ENCODE measurements around the gene LRP5.

The LRP5 gene

DNA sequence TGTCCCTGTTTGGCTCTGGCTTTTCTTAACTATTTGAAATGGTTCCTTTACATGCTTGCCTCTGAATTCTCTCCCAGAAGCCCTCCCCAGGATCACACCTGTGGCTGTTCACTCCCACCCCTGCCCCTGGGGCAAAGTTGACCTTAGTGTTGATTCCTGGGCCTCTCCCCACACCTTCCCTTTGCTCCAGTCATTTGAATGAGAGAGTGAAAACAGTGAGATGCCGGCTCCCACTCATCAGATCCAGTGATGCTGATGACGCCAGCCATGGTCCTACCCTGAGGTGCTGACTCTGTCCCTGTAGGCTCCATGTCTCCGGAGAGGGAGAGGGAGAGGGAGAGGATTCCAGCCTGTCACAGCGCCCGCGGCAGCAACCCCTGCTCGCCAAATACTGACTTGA is 40.7 kb downstream of the LRP5 start:
- no peak overlapping the region for H3K4me3 Mint-ChIP-seq

DNA sequence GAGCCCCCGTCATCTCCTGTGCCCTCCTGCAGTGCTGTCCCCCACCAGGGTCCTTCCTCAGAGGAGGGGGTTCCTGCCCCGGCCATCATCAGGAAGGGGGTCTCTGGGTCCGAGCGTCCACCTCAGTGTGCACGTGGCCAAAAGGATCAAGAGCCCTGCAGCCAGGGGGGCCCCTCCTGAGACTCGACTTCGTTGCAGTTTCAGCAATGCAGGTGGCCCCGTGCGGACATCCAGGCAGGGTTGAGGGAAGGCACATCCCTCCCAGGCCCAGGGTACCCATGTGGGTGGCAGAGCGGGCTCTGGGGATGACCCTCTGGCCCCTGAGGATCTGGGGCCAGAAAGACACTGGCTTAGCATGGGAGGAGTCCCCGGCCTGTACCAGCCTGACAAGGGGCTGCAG is 41.3 kb downstream of the LRP5 start:
- Mint-ChIP-seq H3K4me1 (peaks cover 15% of the 10 kb centered on the region), H3K4me3 (no peak overlapping the region), H3K27me3 (no peaks in the 10 kb centered on the region), H3K27ac (no peak overlapping the region), H3K9me3 (no peaks in the 10 kb centered on the region), H3K36me3 (peaks cover 3% of the 10 kb centered on the region)
- no peak for ATAC-seq

More for the DNA sequence above, 40.7 kb downstream of the LRP5 start:
- no peak for ATAC-seq
- Mint-ChIP-seq H3K9me3 (no peaks in the 10 kb centered on the region), H3K27me3 (no peaks in the 10 kb centered on the region), H3K36me3 (no peaks in the 10 kb centered on the region), H3K4me1 (peaks cover 16% of the 10 kb centered on the region), H3K27ac (no peak overlapping the region)

DNA sequence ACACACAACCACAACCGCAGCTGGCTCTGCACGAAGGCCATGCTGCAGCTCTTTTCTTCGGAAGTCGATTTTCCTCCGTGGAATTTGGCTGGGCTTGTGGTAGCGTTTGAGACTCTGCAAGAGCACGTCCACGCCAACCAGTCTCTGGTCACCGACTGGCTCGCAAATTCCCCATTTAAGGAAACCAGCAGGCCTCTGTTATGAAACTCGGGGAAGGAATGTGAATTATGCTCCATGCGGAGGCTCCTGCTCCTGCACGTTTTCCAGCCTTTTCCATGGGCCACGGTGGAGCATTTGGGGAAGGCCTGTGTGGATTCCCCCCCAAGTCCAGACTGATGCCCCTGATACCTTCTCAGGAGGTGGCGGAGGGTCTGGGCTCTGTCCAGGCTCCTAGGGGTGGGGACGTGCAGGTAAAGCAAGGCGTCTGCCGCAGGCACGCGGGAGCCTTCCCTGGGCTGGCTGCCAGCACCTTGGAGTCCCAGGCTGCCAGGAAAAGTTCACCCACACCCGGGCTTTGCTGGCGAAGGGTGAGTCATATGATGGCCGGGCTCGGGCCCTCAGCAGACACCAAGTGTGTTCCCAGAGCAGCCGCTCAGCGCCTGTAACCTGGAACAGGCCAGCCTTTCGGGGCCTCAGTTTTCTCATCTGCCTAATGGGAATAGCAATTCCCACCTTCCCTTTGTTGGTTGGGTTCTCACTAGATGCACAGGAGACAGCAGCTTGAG is 41.9 kb downstream of the LRP5 start:
- Mint-ChIP-seq H3K9me3 (no peaks in the 10 kb centered on the region), H3K27me3 (no peaks in the 10 kb centered on the region), H3K4me3 (no peak overlapping the region), H3K4me1 (peaks cover 15% of the 10 kb centered on the region), H3K27ac (no peak overlapping the region), H3K36me3 (peaks cover 9% of the 10 kb centered on the region)
- no peak for ATAC-seq

GRCh38 chr11:68355471-68355870 is 43.1 kb downstream of the LRP5 start:
- Mint-ChIP-seq H3K9me3 (no peaks in the 10 kb centered on the region), H3K27me3 (no peaks in the 10 kb centered on the region)
- no peak for ATAC-seq

DNA sequence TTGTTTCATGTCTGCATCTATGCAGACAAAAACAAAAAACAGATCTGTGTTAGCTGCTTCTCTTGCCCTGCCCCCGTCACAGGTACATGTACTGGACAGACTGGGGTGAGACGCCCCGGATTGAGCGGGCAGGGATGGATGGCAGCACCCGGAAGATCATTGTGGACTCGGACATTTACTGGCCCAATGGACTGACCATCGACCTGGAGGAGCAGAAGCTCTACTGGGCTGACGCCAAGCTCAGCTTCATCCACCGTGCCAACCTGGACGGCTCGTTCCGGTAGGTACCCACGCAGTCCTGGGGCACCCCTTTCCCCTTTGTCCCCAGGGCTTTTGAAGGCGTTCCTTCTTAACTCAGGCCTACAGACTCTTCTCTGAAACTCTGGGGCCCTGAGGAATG is 45.2 kb downstream of the LRP5 start:
- no peak overlapping the region for H3K27ac Mint-ChIP-seq
- H3K27me3 Mint-ChIP-seq, result no peaks in the 10 kb centered on the region
- no peak for ATAC-seq
- no peak overlapping the region for H3K4me3 Mint-ChIP-seq
- no peaks in the 10 kb centered on the region for H3K4me1 Mint-ChIP-seq
- H3K9me3 Mint-ChIP-seq, result no peaks in the 10 kb centered on the region
- peaks cover 17% of the 10 kb centered on the region for H3K36me3 Mint-ChIP-seq

More at GRCh38 chr11:68355471-68355870, 43.1 kb downstream of the LRP5 start:
- H3K4me3 Mint-ChIP-seq, result no peak overlapping the region
- peaks cover 13% of the 10 kb centered on the region for H3K4me1 Mint-ChIP-seq
- peaks cover 12% of the 10 kb centered on the region for H3K36me3 Mint-ChIP-seq
- no peak overlapping the region for H3K27ac Mint-ChIP-seq

DNA sequence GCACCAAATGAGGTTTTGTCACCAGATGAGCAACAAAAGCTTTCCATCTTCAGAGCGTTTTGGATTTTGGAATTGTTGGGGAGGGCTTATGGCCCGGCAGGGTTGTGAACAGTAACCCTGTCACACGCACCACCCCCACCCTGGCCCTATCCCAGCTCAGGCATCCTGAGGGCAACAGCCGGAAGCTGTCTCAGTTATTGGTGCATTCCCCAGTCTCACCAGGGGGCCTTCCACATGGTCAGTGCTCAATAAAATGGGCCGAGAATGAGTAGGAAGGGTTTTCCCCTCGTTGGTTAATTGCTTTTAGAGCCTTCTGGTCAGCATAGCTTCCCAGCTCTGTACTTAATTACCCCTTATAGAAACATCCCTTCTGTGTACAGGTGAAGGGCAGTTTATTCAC is 46.0 kb downstream of the LRP5 start:
- no peak overlapping the region for H3K4me3 Mint-ChIP-seq
- H3K36me3 Mint-ChIP-seq, result peaks cover 17% of the 10 kb centered on the region
- no peak overlapping the region for H3K27ac Mint-ChIP-seq
- H3K9me3 Mint-ChIP-seq, result no peaks in the 10 kb centered on the region
- ATAC-seq, result no peak
- no peaks in the 10 kb centered on the region for H3K27me3 Mint-ChIP-seq
- peaks cover 5% of the 10 kb centered on the region for H3K4me1 Mint-ChIP-seq

GRCh38 chr11:68361702-68362101 is 49.3 kb downstream of the LRP5 start:
- H3K9me3 Mint-ChIP-seq, result no peaks in the 10 kb centered on the region
- ATAC-seq, result no peak
- H3K36me3 Mint-ChIP-seq, result peaks cover 20% of the 10 kb centered on the region
- no peaks in the 10 kb centered on the region for H3K27me3 Mint-ChIP-seq
- H3K4me1 Mint-ChIP-seq, result peaks cover 25% of the 10 kb centered on the region
- H3K4me3 Mint-ChIP-seq, result no peak overlapping the region
- H3K27ac Mint-ChIP-seq, result no peak overlapping the region

DNA sequence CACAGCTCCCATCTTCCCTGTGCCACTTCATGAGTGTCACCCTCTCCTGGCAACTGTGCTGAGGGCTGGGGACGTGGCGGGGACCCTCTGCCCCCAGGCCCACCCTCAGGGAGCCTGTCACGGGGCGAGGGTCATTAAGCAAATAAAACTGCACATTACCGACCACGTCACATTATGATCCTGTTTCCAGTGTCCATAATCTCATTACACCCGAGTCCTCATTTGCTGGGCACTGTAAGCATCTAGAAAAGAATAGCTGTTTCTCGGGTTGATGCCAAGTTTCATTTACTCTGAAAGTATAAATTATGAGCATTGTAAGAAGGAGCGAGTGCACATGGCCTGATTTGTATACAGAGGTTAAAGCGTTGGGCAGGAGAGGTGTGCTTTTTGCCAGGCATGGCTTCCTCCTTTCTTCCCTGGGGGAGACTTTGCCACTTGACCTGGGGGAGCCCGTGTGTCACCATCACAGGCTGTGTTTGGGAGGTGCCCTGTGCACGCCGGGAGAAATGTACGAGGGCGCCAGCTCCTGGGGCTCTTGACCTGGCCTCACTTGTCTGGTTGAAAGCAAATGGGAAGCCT is 50.5 kb downstream of the LRP5 start:
- Mint-ChIP-seq H3K36me3 (peaks cover 31% of the 10 kb centered on the region), H3K9me3 (no peaks in the 10 kb centered on the region), H3K4me3 (no peak overlapping the region), H3K27me3 (no peaks in the 10 kb centered on the region), H3K4me1 (peaks cover 32% of the 10 kb centered on the region), H3K27ac (no peak overlapping the region)
- ATAC-seq, result no peak

DNA sequence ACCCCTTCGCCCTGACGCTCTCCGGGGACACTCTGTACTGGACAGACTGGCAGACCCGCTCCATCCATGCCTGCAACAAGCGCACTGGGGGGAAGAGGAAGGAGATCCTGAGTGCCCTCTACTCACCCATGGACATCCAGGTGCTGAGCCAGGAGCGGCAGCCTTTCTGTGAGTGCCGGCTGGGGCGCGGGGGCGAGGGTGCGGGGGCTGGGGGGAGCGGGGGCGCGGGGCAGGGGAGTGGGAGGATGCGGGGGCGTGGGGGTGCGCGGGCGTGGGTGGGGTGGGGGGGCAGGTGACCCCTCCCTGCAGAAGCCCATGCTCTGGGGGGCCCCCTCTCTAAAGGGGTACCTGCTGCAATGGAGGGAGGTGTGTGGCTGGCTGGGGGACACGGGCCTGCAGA is 51.4 kb downstream of the LRP5 start:
- peak; percentile 50 for ATAC-seq
- Mint-ChIP-seq H3K4me3 (no peak overlapping the region), H3K27me3 (no peaks in the 10 kb centered on the region), H3K27ac (peak overlapping the region; percentile 98), H3K9me3 (no peaks in the 10 kb centered on the region), H3K4me1 (peaks cover 41% of the 10 kb centered on the region), H3K36me3 (peaks cover 27% of the 10 kb centered on the region)

- peaks cover 19% of the 10 kb centered on the region for H3K36me3 Mint-ChIP-seq
- peaks cover 48% of the 10 kb centered on the region for H3K4me1 Mint-ChIP-seq
- H3K27me3 Mint-ChIP-seq, result no peaks in the 10 kb centered on the region
- no peak for ATAC-seq
- H3K4me3 Mint-ChIP-seq, result no peak overlapping the region
- H3K9me3 Mint-ChIP-seq, result no peaks in the 10 kb centered on the region
- peak overlapping the region; percentile 98 for H3K27ac Mint-ChIP-seq
Measured at GRCh38 chr11:68364581-68364980, 52.2 kb downstream of the LRP5 start.

GRCh38 chr11:68365943-68366435 is 53.6 kb downstream of the LRP5 start:
- Mint-ChIP-seq H3K36me3 (peaks cover 19% of the 10 kb centered on the region), H3K27ac (peak overlapping the region; percentile 98), H3K27me3 (no peaks in the 10 kb centered on the region), H3K4me1 (peaks cover 59% of the 10 kb centered on the region), H3K4me3 (no peak overlapping the region), H3K9me3 (no peaks in the 10 kb centered on the region)
- no peak for ATAC-seq

GRCh38 chr11:68367252-68367651 is 54.9 kb downstream of the LRP5 start:
- Mint-ChIP-seq H3K4me3 (no peak overlapping the region), H3K9me3 (peaks cover 3% of the 10 kb centered on the region), H3K36me3 (peaks cover 21% of the 10 kb centered on the region), H3K27ac (peak overlapping the region; percentile 98), H3K27me3 (peaks cover 10% of the 10 kb centered on the region), H3K4me1 (peaks cover 72% of the 10 kb centered on the region)
- ATAC-seq, result no peak

GRCh38 chr11:68369756-68370155 is 57.4 kb downstream of the LRP5 start:
- ATAC-seq, result no peak
- Mint-ChIP-seq H3K27me3 (peaks cover 24% of the 10 kb centered on the region), H3K4me1 (peaks cover 78% of the 10 kb centered on the region), H3K27ac (peak overlapping the region; percentile 98), H3K9me3 (peaks cover 3% of the 10 kb centered on the region), H3K4me3 (no peak overlapping the region), H3K36me3 (peaks cover 24% of the 10 kb centered on the region)

- H3K4me1 Mint-ChIP-seq, result peaks cover 78% of the 10 kb centered on the region
- H3K27me3 Mint-ChIP-seq, result peaks cover 24% of the 10 kb centered on the region
- peaks cover 3% of the 10 kb centered on the region for H3K9me3 Mint-ChIP-seq
- H3K4me3 Mint-ChIP-seq, result peak overlapping the region; percentile 83
- peaks cover 30% of the 10 kb centered on the region for H3K36me3 Mint-ChIP-seq
- peak; percentile 87 for ATAC-seq
- peak overlapping the region; percentile 98 for H3K27ac Mint-ChIP-seq
Measured at GRCh38 chr11:68370211-68371111, 58.1 kb downstream of the LRP5 start.
